Femur (tissue), 1 donor: ENCODE results near the gene ATP6V0A1.
A peak's percentile ranks its signal among the peaks of the same experiment; 100 is the strongest.
"Not testable (repeated sequence)": the region's sequence is repeated elsewhere in the genome, so short reads cannot be mapped to it uniquely, and the experiment has no call there.

Experiments used
- DNase-seq: peaks from one replicate; pipeline ENCODE4 v3.0.0-alpha.2; 2017

Gene ATP6V0A1

DNA sequence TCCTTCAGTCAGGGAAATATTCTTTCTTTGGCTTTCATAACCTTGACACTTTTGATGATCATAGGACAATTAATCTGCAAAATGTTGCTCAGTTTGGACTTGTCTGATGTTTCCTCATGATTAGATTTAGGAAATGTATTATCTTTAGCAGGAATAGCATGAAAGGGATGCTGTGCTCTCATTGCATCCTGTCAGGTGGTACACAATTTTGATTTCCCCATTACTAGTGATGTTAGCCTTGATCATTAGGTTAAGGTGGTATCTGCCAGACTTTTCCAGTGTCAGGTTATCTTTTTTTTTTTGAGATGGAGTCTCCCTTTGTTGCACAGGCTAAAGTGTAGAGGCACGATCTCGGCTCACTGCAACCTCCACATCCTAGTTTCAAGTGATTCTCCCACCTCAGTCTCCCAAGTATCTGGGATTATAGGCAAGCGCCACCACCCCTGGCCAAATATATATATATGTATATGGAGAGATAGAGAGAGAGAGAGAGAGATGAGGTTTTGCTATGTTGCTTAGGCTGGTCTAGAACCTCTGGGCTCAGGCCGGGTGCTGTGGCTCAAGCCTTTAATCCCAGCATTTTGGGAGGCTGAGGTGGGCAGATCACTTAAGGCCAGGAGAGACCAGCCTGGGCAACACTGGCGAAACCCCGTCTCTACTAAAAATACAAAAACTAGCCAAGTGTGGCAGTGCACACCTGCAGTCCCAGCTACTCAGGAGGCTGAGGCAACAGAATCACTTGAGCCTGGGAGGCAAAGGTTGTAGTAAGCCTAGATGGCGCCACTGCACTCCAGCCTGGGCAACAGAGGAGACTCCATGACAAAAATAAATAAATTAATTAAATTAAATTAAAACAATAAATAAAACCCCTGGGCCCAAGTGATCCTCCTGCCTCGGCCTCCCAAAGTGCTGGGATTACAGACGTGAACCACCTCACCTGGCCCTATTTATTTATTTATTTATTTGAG, 19.8 kb upstream of the ATP6V0A1 start:
- no peak for DNase-seq

DNA sequence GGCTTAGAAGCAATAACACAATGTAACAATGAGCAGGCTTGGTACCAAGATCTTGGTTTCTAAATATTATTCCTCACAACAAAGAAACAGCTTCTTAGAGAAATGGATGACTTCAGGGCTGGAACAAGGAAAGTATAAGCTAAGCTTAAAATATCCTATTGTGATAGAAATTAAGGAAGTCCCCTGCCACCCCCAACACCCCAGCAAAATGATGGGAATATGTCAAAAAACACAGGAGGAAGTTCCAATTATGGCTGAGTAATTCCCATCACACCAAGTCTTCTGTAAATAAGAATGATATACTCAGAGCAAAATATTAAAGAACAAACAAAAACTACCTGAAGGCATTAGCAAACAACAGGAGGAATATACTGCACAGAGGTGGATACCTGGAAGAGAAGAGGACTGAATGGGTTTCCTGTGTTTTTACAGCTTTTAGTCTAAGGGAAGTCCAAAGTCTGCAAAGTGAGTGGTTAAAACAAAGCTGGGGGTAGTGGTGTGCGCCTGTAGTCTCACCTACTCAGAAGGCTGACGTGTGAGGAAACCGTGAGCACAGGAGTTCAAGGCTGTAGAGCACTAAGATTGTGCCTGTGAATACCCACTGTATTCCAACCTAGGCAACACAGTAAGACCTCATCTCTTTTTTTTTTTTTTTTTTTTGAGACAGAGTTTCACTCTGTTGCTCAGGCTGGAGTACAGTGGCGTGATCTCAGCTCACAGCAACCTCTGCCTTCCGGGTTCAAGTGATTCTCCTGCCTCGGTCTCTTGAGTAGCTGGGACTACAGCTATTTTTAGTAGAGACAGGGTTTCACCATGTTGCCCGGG, 17.1 kb upstream of the ATP6V0A1 start:
- no peak for DNase-seq

GRCh38 chr17:42442196-42442565, 16.5 kb upstream of the ATP6V0A1 start:
- DNase-seq, result no peak

GRCh38 chr17:42449176-42449575, 9.5 kb upstream of the ATP6V0A1 start:
- not testable (repeated sequence) for DNase-seq

GRCh38 chr17:42449838-42450237, 8.8 kb upstream of the ATP6V0A1 start:
- not testable (repeated sequence) for DNase-seq

DNA sequence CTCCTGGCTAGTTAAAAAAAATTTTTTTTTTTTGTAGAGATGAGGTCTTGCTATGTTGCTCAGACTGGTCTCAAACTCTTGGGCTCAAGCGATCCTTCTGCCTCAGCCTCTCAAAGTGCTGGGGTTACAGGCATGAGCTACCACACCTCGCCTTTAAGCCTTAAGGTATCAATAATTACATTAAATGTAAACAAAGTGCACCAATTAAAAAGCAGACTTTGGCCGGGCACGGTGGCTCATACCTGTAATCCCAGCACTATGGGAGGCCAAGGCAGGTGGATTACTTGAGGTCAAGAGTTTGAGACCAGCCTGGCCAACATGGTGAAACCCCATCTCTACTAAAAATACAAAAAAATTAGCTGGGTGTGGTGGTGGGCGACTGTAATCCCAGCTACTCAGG, 7.4 kb upstream of the ATP6V0A1 start:
- DNase-seq, result not testable (repeated sequence)

DNA sequence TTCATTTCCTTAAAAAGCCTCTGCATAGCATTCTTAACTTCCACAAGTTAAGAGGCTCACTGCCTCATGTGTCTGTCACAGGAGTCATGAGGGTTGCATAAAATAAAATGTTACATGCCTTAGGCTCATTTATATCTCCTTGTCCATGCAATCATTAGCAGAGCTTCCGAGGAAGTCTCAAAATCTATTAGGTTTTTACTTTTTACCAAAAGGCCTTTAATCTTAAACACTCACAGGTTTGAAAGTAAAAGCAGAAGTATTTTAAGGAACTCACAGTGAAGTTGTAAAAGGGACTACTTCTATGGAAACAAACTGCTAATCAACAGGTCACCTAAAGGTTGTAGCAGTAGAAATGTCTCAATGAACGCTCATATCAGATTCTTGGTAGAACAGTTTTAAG, 5.2 kb upstream of the ATP6V0A1 start:
- DNase-seq, result no peak

DNA sequence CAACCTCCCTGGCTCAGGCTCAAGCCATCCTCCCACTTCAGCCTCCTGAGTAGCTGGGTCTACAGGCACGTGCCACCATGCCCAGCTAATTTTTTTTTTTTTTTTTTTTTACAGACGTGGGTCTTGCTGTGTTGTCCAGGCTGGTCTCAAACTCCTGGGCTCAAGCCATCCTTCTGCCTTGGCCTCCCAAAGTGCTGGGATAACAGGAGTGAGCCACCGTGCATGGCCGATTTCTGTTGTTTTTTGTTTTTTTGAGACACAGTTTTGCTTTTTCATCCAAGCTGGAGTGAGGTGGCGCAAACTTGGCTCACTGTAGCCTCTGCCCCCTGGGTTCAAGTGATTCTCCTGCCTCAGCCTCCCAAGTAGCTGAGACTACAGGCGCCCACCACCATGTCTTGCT, 3.7 kb upstream of the ATP6V0A1 start:
- DNase-seq, result not testable (repeated sequence)

DNA sequence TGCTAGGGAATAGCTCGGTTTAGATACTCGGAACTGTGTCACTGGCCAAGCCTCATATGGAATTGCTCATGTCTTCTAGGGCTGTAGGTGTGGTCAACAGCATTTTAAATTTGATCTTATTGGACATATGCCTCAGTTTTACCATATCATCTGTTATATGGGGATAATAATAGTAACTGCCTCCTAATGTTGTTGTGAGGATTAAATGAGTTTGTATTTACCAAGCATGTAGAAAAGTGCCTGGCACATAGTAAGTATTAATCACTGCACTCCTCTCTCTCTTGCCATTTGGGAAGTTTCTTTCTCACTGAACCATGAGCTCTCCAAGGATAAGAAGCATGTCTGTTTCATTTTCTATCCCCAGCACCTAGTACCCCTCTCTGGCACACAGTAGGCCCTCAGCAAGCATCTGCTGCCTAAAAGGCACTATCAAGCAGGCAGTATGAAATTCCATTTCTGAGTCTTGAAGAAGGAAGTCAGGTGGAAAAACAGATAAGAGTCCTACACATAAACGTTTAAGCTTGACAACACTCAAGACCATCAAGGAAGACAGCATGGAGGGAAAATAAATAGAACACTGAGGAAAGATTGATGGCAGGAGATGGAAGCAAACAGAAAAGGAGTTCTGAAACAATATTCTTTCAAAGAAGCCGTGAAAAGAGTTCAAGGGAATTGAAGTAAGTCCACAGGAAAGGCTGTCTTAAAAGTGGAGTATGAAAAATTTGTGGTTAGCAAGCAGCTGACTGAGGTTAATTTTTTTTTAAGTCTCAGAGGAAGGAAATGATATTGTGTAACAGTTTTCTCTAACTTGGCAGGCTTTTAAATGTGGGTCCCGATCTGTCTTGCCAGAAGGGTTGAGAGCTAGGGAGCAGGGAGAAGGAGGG, 2.2 kb upstream of the ATP6V0A1 start:
- no peak for DNase-seq

DNA sequence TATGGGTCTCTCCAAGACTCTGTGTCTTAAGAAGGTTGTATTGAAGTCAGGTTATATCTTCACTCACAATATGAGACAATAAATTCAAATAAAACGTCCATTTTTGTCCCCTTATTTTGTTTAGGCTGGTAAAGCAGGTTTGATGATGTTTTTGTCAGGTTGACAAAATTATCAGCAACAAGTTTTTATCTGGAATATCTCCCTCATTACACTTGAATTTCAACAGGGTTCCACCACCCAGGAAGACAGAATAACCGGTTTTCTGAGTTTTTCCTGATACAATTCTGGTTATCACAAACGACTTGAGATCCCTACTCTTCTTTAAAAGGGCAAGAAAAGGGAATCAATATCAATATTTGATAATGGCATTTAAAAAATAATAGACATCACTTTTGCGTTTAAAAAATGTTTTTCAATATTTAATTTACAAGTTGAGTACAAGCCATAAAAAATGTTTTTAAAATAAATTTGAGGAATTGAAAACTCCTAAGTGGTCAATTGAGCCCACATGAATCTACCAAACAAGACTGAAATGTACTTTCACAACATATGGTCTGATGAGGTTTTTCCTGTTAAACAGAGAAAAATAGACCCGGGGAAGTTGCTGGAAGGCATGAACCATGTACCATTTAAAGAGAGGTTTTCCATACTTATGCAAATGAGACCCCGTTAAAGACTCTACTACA, 1.4 kb upstream of the ATP6V0A1 start:
- no peak for DNase-seq

DNA sequence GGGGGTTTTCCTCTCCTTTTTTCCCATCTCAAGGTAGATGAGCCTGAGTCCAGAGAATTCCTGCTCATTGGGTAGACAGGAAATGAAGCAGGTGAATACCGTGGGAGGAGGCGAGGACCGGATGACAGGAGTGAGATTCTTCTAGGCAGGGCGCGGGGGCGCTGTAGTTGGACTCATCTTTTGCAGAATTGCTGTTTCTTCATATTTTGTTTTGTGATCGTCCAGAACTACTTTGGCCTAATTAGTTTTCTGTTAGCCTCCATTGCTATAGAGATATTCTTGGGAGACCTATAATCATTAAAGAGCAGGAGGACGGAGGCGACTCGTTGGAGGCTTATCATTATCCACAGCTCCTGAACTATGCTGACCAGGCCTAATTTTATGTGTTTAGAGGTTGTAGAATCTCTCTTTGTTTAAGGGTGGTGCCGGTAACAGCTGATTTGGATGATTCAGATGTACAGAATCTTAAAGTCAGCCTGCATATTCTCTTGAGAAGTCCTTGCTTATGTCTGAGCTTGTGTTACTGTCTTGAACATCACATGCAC, 650 bp downstream of the ATP6V0A1 start:
- DNase-seq, result peak; percentile 61

DNA sequence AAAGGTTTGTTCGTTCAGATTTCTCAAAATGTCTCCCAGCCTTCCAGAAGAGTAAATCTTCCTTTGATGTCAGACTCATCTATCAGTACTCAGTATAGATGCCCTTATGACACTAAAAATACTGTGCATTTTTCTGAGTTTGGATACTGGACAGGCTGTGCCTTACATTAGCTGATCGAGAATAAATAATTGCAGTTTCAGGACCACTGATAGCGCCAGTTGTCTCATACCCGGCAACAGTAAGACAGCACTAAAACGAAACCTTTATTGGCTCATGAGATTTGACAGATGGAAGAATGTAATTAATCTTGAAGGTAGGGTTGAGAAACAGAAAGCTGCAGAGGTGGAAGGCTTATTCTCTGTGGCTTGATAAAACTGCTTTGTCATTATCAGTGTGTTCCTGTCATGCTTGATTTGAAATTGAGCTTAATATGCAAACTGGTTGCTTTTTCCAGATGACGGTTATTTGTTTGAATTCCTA, 1.2 kb downstream of the ATP6V0A1 start:
- DNase-seq, result no peak

GRCh38 chr17:42460371-42460770, 1.7 kb downstream of the ATP6V0A1 start:
- DNase-seq, result no peak

- DNase-seq, result no peak
Measured at GRCh38 chr17:42463976-42464400, 5.3 kb downstream of the ATP6V0A1 start.

GRCh38 chr17:42467889-42468288, 9.2 kb downstream of the ATP6V0A1 start:
- no peak for DNase-seq

DNA sequence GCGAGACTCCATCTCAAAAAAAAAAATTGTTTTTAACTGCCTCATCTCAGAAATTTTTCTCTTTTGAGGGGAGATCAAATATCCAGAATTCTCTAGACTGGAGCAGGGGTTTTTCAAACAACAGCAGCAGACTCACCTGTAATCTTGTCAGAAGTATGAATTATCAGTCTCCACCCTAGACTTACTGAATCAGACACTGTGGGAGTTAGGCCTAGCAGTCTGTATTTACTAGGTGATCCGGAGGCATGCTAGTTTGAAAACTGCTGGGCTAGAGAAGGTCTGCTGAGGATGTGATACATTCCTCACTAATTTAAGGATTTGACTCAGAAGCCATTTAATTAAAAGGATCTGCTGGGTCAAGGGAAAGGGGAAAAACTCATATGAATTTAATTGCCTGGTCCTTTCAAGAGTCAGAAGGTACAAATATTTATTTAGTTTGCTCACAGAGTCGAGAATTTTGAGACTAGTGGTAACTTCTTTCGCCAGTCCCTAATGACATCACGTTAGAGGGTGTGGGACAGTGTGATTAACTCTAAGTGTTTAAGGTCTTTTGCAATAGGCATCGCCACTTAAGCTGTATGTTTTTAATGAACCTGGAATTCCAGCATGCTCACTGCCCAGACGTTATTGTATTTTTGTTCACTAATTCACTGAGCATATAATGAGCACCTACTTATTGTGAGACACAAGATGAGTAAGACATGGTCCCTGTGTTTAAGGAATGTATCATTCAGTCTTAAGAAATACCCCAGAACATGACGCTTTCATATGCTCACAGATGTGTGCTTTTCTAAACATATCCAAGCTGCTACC, 14.2 kb downstream of the ATP6V0A1 start:
- no peak for DNase-seq

DNA sequence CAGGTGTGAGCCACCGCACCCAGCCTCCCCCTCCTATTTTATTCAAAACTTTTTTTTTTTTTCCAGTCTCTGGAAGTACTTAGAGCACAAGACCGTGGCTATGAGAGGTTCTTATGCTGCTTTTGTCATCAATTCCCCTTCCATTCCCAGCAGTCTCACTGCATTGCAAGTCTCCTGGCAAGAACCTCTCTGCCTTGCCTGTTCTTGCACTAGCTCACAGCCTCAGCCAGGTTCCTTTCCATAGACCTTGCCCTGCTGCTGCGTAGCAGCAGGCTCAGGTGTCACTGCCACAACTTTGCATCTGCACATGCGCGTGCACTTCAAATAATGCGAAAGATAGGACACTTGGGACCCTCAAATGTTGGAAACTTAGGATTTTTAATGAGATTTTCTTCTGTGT, 15.6 kb downstream of the ATP6V0A1 start:
- peak; percentile 44 for DNase-seq

DNA sequence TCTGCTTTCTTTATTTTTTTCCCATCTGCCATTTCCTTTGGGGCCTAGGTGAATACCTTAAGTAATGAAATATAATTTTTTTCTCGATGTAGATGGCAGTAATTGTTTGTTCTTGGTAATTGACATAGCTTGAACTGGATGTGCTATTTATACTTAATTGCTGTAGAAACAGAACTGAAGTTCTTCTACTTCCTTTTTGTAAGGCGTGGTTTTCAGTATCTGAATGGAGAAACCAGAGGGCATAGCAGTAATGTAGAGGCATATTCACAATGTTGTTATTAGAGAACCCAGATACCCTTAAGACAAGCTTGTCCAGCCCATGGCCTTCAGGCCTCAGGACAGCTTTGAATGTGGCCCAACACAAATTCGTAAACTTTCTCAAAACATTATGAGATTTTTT, 16.4 kb downstream of the ATP6V0A1 start:
- no peak for DNase-seq

GRCh38 chr17:42475835-42476234, 17.2 kb downstream of the ATP6V0A1 start:
- DNase-seq, result no peak

- no peak for DNase-seq
Measured at GRCh38 chr17:42476411-42476810, 17.7 kb downstream of the ATP6V0A1 start.

DNA sequence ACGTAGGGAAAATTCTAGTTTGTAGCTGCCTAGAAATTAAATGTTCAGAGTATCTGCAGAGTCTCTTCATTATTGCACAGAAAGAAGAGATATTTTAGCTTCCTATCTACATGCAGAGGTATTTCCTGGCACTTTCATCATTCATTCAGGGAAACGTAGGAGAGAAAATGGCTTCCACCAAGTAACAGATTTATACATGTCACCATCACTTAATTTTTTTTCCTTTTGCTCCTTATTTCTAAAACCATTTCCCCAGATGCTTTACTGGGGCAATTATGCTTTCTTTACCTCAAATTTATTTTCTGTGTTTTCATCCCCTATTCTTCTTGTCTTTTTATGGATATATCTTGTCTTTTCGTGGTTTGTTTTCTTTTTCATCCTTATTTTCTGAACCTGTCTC, 18.5 kb downstream of the ATP6V0A1 start:
- DNase-seq, result no peak
